Limb (tissue), 2 donors: ENCODE results near the gene CRIM1.
A peak's percentile ranks its signal among the peaks of the same experiment; 100 is the strongest.

Source experiments
- DNase-seq, 2 donors: peaks; one replicate each; pipeline ENCODE4 v3.0.0-alpha.2; 2016; ENCODE audit errors: extremely low spot score in 2 of 2

CRIM1 gene

DNA sequence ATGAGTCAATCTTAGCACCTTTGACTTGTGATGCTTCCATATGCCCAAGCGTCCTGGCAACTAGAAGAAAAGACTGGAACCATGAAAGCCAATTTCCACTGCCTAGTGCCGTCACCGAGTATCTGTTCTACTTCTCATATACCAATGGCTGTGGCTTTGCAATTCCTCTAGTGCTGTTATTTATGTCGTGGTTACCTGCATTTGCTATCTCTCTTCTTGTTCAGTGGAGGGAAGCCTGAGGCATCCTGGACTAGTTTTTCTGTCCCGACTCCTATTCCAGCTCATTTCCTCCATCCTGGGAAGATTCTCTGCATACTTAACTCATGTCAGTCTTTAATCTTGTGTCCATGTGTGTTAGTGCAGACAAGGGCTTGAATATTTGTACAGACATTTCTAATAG is 124.5 kb downstream of the CRIM1 start:
- DNase-seq = no peak

DNA sequence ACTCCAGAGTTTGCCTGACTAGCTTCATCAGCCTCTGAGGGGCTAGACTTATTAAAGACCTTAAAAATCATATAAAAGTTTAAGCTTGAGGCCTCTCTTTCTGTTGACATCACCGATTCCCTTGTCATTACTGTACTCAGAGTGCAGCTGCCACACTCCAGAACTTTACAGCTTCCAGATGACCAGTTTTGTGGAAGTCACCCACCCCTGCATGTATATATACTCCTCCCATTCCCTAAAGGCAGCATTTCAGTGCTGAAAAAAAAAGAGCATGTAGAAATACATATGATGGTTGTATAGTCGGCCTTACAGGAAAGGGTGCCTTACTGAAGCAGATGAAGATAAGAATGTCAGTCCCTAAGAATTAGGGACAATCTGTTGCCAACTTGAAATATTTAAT is 125.1 kb downstream of the CRIM1 start:
- no peak for DNase-seq

DNA sequence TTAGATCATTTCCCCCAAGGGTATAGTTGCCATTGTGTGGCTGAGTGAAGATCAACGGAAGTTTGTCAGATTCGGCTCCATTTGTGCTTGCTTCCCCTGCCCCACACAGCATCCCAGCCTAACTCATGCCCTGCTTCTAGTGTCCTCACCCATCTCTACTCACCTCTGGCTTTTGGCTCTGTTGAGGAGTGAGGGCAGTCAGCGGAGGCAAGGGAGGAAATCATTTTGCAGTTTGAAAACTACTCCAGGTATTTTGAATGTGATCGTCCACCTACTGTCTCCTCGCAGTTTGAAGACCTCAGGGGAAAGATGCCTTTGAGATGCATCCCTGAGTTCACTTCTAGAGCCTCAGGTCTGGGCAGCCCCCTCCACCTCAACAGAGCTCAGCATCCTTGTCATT is 126.1 kb downstream of the CRIM1 start:
- no peak for DNase-seq

DNA sequence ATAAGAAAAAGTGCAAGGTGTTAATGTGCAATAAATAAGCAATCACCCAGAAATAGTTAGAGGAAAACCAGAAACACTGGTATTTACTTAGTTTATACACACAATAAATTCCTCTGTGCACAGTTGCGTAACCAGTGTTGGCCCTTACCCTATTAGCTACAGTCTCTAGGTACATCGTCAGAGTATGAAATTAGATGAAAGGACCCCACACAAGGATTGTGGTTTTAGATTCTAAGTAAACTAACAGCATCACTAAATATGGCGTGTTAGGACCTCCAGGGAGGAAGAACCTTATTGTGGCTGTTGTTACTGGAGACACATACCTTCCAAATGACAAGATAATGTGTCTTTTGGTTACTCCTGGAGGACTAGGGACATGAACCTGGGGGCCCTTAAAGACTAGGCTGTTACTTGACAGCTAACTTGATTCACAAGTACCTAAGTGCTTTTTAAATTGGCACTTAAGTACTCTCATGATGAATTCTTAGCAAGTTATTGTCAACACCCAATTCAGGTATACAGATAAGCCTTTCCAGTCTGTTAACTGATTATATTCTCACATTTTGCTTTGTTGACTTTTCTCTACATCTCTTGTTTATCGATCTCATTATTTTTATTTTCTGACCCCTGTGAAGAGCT is 127.1 kb downstream of the CRIM1 start:
- no peak for DNase-seq

DNA sequence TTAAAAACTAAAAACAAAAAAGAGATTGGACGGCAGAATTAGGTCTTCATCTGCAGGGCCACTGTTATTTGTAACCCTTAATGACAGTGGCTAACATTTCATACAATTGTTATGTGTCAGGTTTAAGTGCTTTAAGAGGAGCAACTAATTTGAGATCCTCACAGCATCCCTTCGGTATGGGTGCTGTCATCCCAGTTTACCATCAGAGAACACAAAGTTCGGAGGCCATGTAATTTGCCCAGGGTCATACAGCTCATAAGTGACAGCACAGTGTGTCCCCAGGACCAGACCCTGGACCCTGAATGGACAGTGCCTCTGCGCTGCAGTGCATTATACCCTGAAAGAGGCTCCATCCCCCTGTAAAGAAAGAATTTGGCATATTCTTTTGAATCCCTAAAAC is 127.7 kb downstream of the CRIM1 start:
- no peak for DNase-seq

DNA sequence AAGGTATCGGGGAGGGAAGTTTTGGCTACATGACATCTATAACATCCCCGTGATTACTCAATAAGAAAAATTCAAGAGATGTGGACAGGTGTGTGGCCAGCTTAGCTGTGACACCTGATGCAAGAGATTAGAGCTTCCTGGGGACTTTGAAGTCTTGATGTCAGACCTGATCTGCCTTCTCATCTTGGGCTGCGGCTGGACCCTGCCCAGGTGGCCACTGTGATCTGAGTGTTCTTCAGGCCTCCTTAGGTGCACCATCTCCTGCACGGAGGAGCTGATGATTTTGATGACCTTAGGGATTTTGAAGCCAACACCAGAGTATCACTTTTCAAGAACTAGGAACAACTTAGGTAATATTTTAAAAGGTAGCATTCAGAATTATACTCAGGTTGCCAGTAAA is 128.9 kb downstream of the CRIM1 start:
- no peak for DNase-seq

DNA sequence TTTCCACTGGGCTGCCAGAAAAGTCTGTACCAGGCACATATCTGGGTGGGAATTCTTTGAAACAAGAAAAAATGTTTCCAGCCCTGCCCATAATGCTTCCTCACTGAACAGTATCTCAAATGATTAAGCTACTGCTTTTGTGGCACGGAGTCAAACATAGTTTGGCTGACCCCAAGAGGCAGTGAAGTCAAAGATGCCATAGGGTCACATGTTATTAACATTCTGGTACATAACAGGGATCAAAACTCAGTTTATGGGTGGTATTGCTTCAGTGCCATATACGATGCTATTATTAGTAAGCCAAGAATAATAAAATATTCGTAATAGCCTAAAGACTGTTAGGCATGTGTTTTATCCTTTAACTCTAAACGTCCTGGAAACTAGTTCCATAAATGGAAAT is 129.9 kb downstream of the CRIM1 start:
- no peak for DNase-seq

DNA sequence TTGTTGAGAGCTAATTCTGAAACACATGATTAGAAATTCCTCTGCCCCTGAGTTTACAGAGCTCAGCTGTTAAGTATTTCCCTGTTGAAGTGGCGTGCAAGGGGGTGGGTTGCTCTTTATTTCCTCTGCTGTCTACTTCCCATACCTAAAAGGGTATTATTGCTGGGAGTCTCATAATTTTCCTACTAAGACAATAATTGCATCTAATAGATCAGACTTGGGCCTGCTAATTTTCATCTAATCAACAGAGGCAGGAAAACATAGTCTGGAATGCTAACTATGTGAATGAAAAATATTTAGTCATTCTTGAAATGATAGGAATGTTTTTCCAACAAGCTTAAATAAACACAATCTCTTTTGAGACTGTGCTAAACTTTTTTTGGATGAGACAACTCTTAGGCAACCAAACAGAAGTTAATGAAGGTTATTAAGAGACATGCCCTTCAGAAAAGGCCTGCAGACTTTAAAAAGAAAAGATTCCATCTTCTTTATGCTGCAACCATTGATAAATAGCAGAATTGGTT is 131.0 kb downstream of the CRIM1 start:
- no peak for DNase-seq

DNA sequence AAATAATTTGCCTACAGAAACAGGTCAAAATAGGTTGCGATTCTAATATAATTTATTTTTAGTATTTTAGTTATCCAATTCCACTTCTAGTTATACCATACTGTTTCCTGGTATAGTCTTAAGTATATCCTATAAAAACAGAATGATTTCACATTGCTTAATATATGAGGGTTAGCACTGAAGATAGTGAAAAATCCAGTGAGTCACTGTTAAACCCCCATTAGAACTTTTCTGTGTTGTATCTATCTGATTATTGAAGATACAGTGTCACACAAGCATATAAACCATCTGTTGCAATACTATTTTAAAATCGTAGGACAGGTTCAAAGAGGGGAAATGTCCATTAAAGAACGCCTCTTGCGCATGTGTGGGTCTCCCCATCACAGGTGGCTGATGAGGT is 132.4 kb downstream of the CRIM1 start:
- no peak for DNase-seq

DNA sequence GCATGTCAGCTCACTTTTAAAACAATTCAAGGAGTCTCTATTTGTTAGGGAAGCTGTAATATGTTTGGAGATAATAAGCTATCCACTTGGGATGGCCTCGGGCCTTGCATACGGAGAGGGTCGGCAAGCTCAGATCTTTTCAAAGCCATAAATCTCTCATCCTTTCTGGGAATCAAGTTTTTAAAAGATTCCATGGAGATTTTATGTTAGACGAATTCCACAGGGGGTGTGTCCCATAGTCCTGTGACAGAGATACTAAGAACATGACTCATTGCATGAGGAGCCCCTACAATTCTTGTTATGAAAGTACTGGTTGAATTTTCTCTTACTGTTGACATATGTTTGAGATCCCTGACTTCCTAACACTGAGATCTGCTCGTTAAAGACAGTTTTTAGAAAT is 133.7 kb downstream of the CRIM1 start:
- no peak for DNase-seq

DNA sequence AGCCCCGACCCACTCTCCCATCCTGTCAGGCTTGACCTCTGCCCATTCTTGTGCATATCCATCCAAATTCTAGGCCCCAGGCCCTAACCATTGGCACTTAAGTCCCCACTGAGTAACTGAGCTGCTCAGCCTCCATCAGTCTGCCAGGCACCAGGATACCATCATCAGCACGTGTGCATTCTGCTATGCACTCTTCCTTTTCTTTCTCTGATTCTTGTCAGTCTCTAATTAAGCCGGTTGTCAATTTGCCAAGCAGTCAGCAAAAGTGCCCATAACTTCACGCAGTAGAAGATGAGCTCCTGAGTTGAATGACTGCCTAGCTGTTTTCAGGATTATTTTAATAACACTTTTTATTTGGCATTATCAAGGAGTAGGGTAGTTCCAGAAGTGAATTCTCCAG is 135.2 kb downstream of the CRIM1 start:
- no peak for DNase-seq

DNA sequence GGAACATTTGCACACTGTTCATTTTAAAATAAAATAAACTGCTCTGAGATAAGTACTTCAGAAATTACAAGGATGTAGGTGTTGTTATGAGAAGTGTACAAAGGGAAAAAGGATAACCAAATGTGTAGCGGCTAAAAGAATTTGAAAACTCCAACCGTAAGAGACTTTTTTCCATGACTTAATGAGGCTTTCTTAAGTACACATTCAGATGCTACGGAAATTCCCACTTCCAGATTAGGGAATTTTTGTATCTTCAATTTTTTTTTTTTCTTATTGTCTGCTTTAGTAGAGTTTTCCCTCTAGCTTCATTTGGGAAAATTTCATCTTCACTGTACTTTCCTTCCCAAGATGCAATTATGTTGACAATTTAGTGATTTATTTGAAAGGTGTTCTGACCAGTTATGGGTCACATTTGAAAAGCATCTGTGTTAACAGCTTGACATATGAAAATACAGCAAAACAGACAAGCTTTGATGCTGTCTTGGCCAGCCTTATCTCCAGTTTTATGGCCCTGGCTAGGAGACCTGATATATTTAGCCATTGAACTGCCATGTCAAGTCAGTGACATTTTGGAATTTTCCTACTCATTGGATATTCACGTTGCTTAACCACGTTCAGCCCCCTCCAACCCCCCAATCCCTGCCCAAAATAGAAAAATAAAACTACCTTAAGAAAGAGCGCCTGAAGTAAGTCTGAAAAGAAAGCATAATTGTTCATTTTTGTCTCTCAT is 136.8 kb downstream of the CRIM1 start:
- no peak for DNase-seq

DNA sequence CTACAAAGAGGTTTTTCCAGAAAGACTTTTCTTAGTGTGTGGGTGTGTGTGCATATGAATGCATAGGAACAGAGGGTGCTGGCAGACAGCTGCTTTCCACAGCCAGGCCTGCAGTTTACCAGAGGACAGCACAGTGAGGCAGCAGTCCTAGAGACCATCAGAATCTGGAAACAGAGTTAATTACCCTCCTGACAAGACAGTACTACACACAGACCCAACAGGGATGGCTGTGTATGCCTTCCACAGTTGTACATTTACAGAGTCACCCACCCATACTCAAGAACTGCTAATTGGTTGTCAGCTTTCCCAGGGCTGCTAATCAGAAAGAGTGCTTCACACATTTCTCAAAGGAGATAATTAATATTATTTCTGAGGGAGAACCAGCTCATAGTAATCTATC is 137.7 kb downstream of the CRIM1 start:
- DNase-seq = no peak

DNA sequence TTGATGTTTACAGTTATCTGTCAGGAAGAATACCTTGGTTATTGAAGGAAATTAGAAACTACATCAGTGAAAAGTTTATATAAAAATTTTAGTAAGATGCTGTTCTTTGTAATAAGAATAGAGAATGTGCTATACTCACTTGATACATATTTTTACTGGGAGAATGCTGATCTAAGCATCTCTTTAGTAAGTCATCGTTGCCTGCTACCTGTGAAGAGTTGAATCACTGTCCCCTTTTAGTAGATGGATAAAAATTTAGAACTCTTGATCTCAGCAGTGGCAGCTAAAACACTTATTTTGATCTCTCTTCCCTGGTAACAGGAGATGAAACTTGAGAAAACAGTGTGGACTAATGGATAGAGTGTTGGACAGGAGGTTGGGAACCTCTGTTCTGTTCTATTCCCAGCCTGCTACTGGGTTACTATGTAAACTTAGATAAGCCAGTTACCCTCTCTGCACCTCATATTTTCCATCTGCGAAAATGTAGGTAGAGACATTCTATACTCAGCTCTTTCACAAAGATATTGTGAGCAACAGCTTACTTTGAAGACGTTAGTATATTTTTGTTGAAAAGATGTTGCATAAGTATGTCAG is 142.1 kb downstream of the CRIM1 start:
- no peak for DNase-seq

DNA sequence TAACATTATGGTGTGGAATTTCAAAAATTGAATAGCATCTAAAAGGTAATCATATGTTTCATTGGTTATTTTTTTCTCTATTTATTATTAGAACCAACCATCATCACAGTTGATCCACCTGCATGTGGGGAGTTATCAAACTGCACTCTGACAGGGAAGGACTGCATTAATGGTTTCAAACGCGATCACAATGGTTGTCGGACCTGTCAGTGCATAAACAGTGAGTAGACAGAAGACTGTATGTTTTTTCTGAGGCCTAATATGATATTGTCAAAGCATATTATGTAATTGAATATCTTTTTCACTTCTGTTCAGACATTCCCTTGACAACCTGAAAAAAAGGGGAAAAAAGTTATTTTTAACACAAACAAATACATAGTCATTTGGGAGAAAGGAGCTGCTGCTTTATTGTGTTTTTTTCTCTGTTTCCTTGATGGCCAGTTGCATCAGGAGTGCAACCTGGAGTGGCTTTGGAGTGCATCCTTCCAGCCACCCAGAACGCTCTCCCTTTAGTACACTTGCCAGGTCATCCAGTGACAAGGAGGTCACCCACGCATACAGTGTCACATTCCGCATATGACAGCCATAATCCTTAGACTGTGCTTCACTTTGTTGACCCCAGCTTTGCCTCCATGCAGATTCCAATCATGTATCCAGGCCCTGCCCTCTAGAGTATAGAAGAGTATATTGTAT is 143.7 kb downstream of the CRIM1 start:
- no peak for DNase-seq

DNA sequence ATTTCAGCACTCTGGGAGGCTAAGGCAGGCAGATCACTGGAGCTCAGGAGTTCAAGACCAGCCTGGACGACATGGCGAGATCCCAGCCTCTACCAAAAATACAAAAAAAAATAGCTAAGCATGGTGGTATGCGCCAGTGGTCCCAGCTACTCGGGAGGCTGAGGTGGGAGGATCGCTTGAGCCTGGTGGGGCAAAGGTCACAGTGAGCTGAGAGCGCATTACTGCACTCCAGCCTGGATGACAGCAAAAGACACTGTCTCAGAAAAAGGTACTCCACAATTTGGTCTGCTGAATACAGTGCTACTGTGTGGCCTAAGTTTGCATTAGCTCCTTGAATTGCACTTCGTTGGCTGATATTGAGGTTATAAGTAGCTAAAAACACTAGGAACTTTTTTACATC is 144.5 kb downstream of the CRIM1 start:
- no peak for DNase-seq

DNA sequence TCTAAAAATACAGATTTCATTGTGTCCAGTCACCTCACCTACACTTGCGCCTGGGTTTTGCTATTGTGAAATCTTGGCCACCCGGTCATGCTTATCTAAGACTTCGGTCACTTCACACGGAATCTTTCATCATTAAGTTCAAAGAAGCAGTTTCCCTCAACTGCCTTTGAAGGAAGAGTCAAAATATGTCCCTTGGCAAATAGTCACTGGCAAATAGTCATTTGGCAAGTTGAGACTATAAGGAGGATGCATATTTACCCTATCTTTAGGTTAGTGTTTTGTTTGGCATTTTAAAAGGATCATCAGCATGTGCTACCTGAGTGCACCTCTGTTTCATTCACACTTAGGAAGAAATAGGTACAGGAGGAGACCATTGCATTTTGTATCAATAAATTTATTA is 146.5 kb downstream of the CRIM1 start:
- no peak for DNase-seq

DNA sequence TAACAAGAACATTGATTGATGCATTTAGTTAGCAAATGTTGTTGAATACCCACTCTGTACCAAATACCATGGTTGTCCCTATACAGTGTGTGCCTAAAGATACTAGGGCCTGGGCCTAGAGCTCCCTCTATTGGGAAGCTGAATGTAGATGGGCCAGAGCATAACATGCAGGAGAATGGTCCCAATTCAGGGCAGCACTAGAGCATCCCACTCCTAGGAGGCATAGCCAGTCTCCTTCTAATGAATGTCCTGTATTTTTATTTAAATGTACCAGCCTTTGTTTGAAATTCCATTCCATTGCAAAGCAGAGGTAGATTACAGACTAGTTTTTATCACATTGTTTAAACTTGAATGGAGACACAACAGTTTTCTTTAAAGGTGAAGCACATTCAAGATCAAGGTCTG is 151.8 kb downstream of the CRIM1 start:
- DNase-seq = peak; percentile 53 to 68

DNA sequence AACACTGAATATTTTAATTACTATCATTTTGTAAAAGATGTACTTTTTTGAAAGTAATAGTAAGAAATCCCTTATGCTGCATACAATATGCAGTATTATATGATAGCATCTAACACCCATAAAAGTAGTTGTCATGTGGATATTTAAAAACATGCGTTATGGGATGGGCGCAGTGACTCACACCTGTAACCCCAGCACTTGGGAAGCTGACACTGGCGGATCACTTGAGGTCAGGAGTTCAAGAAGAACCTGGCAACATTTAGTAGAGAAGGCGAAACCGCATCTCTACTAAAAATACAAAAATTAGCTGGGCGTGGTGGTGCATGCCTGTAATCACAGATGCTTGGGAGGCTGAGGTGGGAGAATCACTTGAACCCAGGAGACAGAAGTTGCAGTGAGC is 153.5 kb downstream of the CRIM1 start:
- DNase-seq = no peak

DNA sequence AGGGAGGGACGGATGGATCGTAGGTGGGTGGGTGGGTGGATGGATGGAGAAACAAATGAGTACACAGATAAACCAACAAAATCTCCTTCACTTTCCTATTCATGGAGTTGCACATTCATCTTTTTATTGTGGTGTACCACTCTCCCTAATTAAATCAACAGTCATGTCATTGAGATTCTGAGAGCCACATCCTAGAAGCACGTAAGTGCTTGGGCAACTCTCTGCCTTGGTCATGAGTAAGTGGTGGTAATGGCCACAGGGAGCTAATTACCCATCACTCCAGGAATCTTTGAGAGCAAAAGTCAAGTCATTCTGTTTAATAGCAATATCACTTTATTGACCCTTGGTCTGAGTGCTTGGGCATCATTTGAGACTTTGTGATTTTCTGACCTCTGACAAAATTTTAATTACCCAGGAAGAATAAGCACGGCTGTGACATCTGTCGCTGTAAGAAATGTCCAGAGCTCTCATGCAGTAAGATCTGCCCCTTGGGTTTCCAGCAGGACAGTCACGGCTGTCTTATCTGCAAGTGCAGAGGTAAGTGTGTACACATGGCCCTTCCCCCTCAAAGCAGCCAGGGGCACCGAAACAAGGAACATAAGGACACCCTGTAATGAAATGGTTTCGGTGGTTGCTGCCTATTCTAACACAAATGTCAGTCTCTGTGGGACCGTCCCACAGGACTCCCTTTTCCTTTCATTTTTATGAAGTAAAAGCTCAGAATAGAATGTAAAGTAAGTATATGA is 156.5 kb downstream of the CRIM1 start:
- DNase-seq = no peak

DNA sequence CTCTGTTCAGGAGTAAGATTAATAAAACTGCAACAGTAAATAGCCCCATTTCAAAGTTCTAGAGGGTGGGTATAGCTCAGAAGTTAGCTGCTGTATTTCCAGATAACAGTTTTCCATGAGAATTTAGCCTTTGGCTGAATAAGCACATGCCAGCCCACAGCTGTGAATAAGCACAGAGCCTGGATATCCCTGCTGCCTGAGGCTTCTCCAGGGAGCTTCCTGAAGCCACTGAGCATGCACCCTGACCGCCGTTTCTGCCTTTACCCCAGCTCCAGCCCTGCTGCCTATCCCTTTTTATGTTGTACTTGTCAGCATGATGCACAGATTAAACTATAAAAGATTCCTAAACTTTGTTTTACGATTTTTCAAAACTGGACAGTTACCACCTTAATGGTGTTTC is 157.1 kb downstream of the CRIM1 start:
- no peak for DNase-seq

DNA sequence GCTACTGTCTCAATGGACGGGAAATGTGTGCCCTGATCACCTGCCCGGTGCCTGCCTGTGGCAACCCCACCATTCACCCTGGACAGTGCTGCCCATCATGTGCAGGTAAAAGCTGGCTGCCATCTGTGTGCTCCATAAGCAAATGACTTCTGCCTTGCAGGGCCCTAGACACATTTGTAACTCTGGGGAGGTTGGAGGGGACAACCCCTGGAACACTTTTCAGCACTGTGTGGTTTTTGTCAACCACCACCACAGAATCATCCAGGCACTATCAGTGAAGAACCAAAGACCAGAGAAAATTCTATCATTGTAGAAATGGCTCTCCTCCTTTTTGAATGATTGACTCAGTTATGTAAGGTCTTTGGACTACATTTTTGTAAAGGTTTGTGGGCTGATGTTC is 158.1 kb downstream of the CRIM1 start:
- DNase-seq = no peak
